Measurements from ENCODE around the gene GLCE. TPM values are rescaled to one million over a fixed set of nuclear protein-coding genes. Genes with fewer than 3 reads are reported as not detected.

Gene GLCE
- total and polyA plus RNA-seq, 9 of the 15 experiments (the other 6 are each of a cell fraction or from before 2014, with no cell fraction given) = 4.6 to 12.3 (median 10.6) TPM

GRCh38 chr15:69167218-69167846 is 6.9 kb downstream of the GLCE start:
- H3K4me3 ChIP-seq = no peak overlapping the region
- BruUV-seq (replicated peaks) = no TSS peak
- H4K20me1 ChIP-seq (replicated peaks; ENCODE audit: control insufficient read depth, insufficient read depth, low read length) = no peaks in the 10 kb centered on the region
- H3K36me3 ChIP-seq (ENCODE audit: control insufficient read depth, insufficient read depth, low read length) = no peaks in the 10 kb centered on the region
- ATAC-seq (no peak), DNase-seq (ENCODE audit: extremely low read depth in 1 of 4, low spot score in 3 of 4) (no peak), FAIRE-seq (no peak)
- no peaks in the 10 kb centered on the region for H3K9me3 ChIP-seq (replicated peaks; ENCODE audit: control insufficient read depth, insufficient read depth, low read depth, low read length)
- H3K9me1 ChIP-seq (ENCODE audit: control insufficient read depth, insufficient read depth, low read length) = no peaks in the 10 kb centered on the region
- no peak overlapping the region for H3K4me2 ChIP-seq (ENCODE audit: insufficient read depth, low read length)
- H3K79me2 ChIP-seq (ENCODE audit: control insufficient read depth, insufficient read depth, low read length) = no peaks in the 10 kb centered on the region
- H3K4me1 ChIP-seq (replicated peaks in 1 of 2; ENCODE audit: control insufficient read depth in 2 of 2, insufficient read depth in 2 of 2, low read length in 2 of 2) = peaks cover 0 to 22% of the 10 kb centered on the region in 2 experiments; a peak in 3 of 5 replicates
- WGBS (ENCODE audit: insufficient coverage, low coverage, missing lambda C conversion rate) = 32% methylated on average over 2 of the region's 2 CpGs
- ChIA-PET POLR2A (interaction anchor here (0.7 kb wide), 1 partner anchor 41 kb away, joined by 3 read pairs; no protein-coding TSS in a partner anchor), CTCF (ENCODE audit: low intra/inter-chr PET ratio) (no interaction called here)
- no peak overlapping the region for H2AFZ ChIP-seq (ENCODE audit: low read depth, low read length)
- intact Hi-C loops (cut with micrococcal nuclease) (loop anchor here (10.0 kb wide), 1 partner anchor 297 kb away; no protein-coding TSS in a partner anchor), in situ Hi-C loops (cut with MboI) (no loop called here)
- H3K27ac ChIP-seq (ENCODE audit: extremely low read depth, low read depth, low read length) = no peak overlapping the region
- no peaks in the 10 kb centered on the region for H3K27me3 ChIP-seq (ENCODE audit: control insufficient read depth in 2 of 2, insufficient read depth in 2 of 2, low read length in 2 of 2)
- no peak overlapping the region for H3K9ac ChIP-seq (ENCODE audit: insufficient read depth in 1 of 2, low read depth in 2 of 2, low read length in 2 of 2)
- TF ChIP-seq SNAPC5 (CRISPR knock-in tag; IDR thresholded peaks at IDR 0.05) (no peak), SOX6 (IDR thresholded peaks at IDR 0.05) (no peak), SRSF9 (IDR thresholded peaks at IDR 0.05; ENCODE audit: borderline replicate concordance, low read depth, low read length) (no peak), FOXK2 (conservative IDR thresholded peaks at IDR 0.05 in 1 of 2, IDR thresholded peaks at IDR 0.05 in 1 of 2; ENCODE audit: low read depth in 2 of 2) (no peak), MBD1 (CRISPR knock-in tag; IDR thresholded peaks at IDR 0.05) (no peak), C11orf30 (IDR thresholded peaks at IDR 0.05; ENCODE audit: low read depth) (no peak), CBX3 (IDR thresholded peaks at IDR 0.05; ENCODE audit: borderline replicate concordance in 1 of 2, low read length in 2 of 2) (no peak)
- TF ChIP-seq, protein P1, sequence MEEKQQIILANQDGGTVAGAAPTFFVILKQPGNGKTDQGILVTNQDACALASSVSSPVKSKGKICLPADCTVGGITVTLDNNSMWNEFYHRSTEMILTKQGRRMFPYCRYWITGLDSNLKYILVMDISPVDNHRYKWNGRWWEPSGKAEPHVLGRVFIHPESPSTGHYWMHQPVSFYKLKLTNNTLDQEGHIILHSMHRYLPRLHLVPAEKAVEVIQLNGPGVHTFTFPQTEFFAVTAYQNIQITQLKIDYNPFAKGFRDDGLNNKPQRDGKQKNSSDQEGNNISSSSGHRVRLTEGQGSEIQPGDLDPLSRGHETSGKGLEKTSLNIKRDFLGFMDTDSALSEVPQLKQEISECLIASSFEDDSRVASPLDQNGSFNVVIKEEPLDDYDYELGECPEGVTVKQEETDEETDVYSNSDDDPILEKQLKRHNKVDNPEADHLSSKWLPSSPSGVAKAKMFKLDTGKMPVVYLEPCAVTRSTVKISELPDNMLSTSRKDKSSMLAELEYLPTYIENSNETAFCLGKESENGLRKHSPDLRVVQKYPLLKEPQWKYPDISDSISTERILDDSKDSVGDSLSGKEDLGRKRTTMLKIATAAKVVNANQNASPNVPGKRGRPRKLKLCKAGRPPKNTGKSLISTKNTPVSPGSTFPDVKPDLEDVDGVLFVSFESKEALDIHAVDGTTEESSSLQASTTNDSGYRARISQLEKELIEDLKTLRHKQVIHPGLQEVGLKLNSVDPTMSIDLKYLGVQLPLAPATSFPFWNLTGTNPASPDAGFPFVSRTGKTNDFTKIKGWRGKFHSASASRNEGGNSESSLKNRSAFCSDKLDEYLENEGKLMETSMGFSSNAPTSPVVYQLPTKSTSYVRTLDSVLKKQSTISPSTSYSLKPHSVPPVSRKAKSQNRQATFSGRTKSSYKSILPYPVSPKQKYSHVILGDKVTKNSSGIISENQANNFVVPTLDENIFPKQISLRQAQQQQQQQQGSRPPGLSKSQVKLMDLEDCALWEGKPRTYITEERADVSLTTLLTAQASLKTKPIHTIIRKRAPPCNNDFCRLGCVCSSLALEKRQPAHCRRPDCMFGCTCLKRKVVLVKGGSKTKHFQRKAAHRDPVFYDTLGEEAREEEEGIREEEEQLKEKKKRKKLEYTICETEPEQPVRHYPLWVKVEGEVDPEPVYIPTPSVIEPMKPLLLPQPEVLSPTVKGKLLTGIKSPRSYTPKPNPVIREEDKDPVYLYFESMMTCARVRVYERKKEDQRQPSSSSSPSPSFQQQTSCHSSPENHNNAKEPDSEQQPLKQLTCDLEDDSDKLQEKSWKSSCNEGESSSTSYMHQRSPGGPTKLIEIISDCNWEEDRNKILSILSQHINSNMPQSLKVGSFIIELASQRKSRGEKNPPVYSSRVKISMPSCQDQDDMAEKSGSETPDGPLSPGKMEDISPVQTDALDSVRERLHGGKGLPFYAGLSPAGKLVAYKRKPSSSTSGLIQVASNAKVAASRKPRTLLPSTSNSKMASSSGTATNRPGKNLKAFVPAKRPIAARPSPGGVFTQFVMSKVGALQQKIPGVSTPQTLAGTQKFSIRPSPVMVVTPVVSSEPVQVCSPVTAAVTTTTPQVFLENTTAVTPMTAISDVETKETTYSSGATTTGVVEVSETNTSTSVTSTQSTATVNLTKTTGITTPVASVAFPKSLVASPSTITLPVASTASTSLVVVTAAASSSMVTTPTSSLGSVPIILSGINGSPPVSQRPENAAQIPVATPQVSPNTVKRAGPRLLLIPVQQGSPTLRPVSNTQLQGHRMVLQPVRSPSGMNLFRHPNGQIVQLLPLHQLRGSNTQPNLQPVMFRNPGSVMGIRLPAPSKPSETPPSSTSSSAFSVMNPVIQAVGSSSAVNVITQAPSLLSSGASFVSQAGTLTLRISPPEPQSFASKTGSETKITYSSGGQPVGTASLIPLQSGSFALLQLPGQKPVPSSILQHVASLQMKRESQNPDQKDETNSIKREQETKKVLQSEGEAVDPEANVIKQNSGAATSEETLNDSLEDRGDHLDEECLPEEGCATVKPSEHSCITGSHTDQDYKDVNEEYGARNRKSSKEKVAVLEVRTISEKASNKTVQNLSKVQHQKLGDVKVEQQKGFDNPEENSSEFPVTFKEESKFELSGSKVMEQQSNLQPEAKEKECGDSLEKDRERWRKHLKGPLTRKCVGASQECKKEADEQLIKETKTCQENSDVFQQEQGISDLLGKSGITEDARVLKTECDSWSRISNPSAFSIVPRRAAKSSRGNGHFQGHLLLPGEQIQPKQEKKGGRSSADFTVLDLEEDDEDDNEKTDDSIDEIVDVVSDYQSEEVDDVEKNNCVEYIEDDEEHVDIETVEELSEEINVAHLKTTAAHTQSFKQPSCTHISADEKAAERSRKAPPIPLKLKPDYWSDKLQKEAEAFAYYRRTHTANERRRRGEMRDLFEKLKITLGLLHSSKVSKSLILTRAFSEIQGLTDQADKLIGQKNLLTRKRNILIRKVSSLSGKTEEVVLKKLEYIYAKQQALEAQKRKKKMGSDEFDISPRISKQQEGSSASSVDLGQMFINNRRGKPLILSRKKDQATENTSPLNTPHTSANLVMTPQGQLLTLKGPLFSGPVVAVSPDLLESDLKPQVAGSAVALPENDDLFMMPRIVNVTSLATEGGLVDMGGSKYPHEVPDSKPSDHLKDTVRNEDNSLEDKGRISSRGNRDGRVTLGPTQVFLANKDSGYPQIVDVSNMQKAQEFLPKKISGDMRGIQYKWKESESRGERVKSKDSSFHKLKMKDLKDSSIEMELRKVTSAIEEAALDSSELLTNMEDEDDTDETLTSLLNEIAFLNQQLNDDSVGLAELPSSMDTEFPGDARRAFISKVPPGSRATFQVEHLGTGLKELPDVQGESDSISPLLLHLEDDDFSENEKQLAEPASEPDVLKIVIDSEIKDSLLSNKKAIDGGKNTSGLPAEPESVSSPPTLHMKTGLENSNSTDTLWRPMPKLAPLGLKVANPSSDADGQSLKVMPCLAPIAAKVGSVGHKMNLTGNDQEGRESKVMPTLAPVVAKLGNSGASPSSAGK (IDR thresholded peaks at IDR 0.05) = peak; percentile 35; the same call in 1 of the 2 replicates
